ENCODE results near the gene ALAD. TPM values are rescaled to one million over a fixed set of nuclear protein-coding genes. Genes with fewer than 3 reads are reported as not detected.
A peak's percentile ranks its signal among the peaks of the same experiment; 100 is the strongest.
"Not testable (repeated sequence)": the region's sequence is repeated elsewhere in the genome, so short reads cannot be mapped to it uniquely, and the experiment has no call there.

ALAD gene
- total RNA-seq, 1 donor = 42.0 TPM

GRCh38 chr9:113399646-113400200 is 1.4 kb downstream of the ALAD start:
- no peak for DNase-seq (ENCODE audit: low read depth in 2 of 3, low spot score in 2 of 3)

- no peak for DNase-seq (ENCODE audit: low read depth in 2 of 3, low spot score in 2 of 3)
Observed at GRCh38 chr9:113398796-113399195, 2.3 kb downstream of the ALAD start.

DNA sequence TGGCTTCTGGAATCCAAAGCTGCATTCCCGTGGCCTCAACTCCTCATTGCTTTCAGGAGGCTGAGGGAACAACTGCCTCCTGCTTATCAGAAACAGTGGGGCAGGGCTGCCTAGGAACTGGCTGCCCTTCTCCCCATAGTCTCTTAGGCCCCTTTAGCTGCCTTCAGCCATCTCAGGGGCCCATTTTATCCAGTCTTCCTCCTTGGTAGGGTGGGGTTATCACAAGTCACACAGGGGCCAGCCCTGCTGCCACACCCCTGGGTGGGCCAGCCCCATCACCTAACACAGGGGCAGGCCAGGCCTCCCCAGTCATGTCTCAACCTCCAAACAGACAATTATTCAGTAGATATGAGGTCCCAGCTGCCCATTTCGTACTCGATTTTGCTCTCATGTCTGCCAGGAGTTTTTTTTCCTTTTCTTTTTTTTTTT is 3.9 kb downstream of the ALAD start:
- no peak for DNase-seq (ENCODE audit: low read depth in 2 of 3, low spot score in 2 of 3)

- DNase-seq (ENCODE audit: low read depth in 2 of 3, low spot score in 2 of 3) = no peak
Observed at GRCh38 chr9:113395000-113395861, 5.9 kb downstream of the ALAD start.

DNA sequence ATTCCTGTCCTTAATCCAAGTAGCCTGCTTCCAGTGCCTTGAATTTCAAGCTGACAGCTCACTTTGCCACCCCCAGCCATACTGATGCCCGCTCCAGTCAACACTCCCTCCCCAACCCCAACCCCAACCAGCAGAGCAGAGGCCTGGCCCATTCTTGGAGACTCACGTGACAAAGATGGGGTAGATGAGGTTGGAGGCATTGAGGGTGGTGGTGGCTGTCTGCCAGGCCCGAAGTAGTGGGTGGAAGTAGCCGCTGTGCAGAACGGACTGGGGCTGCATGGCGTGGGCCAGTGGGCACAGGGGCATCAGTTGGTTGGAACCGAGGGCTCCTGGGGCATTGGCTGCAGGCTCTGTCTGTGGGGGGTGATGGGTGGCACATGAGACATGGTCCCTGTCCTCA is 7.8 kb downstream of the ALAD start:
- DNase-seq (ENCODE audit: low read depth in 2 of 3, low spot score in 2 of 3) = no peak

GRCh38 chr9:113391917-113392316 is 9.2 kb downstream of the ALAD start:
- DNase-seq (ENCODE audit: low read depth in 2 of 3, low spot score in 2 of 3) = no peak

- DNase-seq (ENCODE audit: low read depth in 2 of 3, low spot score in 2 of 3) = no peak
Observed at GRCh38 chr9:113390192-113390960, 10.7 kb downstream of the ALAD start.

DNA sequence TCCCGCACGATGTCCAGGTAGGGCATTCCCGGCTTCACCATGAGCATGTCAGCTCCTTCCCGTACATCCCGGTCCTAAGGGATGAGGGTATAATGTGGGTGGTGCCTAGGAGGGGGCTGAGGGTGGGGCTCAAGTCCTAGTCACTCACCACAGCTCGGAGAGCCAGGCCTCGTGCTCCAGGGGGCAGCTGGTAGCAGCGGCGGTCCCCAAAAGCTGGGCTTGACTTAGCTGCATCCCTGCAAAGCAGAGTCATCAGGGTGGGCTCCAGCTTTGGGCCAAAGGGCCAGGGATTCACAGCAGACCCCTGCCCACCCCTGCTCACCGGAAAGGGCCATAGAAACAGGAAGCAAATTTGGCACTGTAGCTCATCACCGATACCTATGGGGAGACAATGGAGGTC is 11.6 kb downstream of the ALAD start:
- DNase-seq (ENCODE audit: low read depth in 2 of 3, low spot score in 2 of 3) = no peak

- no peak for DNase-seq (ENCODE audit: low read depth in 2 of 3, low spot score in 2 of 3)
Observed at GRCh38 chr9:113388833-113389232, 12.3 kb downstream of the ALAD start.

- no peak for DNase-seq (ENCODE audit: low read depth in 2 of 3, low spot score in 2 of 3)
Observed at GRCh38 chr9:113387560-113388230, 13.4 kb downstream of the ALAD start.

GRCh38 chr9:113386571-113387393 is 14.3 kb downstream of the ALAD start:
- DNase-seq (ENCODE audit: low read depth in 2 of 3, low spot score in 2 of 3) = no peak

- no peak for DNase-seq (ENCODE audit: low read depth in 2 of 3, low spot score in 2 of 3)
Observed at GRCh38 chr9:113381909-113382411, 19.1 kb downstream of the ALAD start.

DNA sequence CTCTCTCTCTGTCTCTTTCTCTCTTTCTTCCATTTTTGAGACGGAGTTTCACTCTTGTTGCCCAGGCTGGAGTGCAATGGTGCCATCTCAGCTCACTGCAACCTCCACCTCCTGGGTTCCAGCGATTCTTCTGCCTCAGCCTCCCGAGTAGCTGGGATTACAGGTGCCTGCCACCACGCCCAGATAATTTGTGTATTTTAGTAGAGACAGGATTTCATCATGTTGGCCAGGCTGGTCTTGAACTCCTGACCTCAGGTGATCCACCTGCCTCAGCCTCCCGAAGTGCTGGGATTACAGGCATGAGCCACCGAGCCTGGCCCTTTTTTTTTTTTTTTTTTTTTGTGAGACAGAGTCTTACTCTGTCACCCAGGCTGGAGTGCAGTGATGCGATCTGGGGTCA is 19.6 kb downstream of the ALAD start:
- not testable (repeated sequence) for DNase-seq (ENCODE audit: low read depth in 2 of 3, low spot score in 2 of 3)

DNA sequence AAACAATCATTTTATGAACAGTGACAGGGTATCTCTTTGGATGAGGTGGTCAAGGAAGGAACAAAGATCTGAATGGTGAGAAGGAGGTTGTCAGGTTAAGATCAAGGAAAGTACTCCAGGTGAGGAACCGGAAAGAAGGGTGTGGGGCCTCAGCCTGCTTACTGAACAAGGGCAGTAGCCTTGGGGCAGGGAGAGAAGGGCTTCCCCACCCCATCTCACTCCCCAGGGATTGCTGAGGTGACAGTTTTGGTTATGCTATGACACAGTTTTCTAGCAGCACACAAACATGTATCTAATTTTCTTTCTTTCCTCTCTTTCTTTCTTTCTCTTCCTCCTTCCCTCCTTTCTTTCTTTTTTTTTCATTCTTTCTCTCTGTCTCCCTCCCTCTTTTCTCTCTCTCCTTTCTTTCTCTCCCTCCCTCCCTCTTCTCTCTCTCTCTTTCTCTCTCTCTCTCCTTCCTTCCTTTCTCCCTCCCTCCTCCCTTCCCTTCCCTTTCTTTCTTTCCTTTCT is 20.2 kb downstream of the ALAD start:
- DNase-seq (ENCODE audit: low read depth in 2 of 3, low spot score in 2 of 3) = no peak

DNA sequence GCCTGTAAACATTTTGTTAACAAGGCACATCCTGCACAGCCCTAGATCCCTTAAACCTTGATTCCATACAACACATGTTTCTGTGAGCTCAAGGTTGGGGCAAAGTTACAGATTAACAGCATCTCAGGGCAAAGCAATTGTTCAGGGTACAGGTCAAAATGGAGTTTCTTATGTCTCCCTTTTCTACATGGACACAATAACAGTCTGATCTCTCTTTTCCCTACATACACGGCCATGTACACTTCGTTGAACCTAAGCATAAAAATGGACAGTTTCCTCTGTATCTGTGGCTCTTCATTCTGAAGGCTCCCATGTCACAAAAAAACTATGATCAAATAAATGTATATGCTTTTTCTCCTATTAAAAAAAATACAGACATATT is 21.3 kb downstream of the ALAD start:
- not testable (repeated sequence) for DNase-seq (ENCODE audit: low read depth in 2 of 3, low spot score in 2 of 3)

DNA sequence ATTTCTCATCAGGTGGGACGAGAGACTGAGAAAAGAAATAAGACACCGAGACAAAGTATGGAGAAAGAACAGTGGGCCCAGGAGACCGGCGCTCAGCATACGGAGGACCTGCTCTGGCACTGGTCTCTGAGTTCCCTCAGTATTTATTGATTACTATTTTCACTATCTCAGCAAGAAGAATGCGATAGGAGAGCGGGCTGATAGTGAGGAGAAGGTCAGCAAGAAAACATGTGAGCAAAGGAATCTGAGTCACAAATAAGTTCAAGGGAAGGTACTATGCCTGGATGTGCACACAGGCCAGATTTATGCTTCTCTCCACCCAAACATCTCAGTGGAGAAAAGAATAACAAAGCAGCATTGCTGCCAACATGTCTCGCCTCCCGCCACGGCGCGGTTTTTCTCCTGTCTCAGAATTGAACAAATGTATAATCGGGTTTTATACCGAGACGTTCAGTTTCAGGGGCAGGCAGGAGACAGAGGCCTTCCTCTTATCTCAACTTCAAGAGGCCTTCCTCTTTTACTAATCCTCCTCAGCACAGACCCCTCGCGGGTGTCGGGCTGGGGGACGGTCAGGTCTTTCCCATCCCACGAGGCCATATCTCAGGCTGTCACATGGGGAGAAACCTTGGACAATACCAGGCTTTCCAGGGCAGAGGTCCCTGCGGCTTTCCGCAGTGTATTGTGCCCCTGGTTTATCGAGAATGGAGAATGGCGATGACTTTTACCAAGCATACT is 21.8 kb downstream of the ALAD start:
- peak in 2 of 3 donors; percentile 17 to 33 for DNase-seq (ENCODE audit: low read depth in 2 of 3, low spot score in 2 of 3)

DNA sequence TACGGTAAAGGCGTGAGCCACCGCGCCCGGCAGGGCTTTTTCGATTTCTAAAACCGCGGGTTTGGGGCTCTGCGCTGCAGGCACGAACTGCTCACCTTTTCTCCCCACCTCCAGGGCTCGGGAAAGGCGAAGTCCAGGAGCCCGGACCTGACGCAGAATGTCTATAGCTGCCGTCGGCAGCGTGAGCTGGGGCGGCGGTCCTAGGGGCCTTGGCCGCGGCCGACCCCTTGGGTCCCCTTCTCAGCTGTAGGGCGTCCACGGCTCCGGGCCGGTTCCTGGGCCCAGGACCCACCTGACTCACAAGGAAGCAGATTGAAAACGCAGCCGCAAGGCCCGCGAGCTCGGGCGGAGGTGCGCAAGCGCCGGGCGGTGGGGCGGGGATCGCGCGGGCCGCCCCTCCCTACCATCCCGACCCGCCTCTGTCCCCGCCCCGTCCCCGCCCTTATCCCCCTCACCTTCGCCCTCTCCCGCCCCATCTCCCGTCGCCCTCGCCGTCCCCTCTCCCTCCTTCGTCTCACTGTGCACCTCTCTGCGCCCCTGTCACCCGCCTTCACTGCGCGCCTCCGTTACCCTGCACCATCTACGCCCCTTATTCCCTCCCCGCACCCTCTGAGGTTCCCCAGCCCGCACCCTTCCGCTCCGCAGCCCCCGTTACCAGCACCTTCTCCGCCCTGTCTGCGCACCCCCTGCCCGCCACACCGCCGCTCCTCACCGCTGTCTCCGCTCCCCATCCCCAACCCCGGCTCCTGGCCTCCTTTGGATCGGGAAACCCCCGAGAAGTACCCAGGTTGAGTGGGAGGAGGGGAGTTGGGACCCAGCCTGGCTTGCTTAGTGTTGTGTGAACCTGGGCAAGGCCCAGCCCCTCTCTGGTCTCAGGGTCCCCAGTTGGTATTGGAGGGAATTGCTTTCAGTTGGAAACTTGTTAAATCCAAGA is 24.2 kb downstream of the ALAD start, which contains the start of gene HDHD3:
Gene HDHD3, minus strand, starts transcription at position 353 of the 934 bp plus-strand sequence. CDS start 2,632 bp downstream, outside the sequence.
- peak; percentile 63 to 89 (median 86) for DNase-seq (ENCODE audit: low read depth in 2 of 3, low spot score in 2 of 3)
